Mesenteric fat pad (tissue), 1 donor: ENCODE data around the gene CCNG2. TPM values are rescaled to one million over a fixed set of nuclear protein-coding genes. Genes with fewer than 3 reads are reported as not detected.
A peak's percentile ranks its signal among the peaks of the same experiment; 100 is the strongest.

Experiments
- DNase-seq: peaks from one replicate; pipeline ENCODE4 v3.0.0-alpha.2; 2020; ENCODE audit warnings: low spot score
- total RNA-seq: library from RNA; stranded (reverse); fragmentation: NEBNext Ultra II Directional; extraction: Animal tissue kit (Norgen Biotek cat#: 25700); gene quantifications from one replicate; pipeline ENCODE4 v1.2.1, GENCODE V29; 2021
- donor health status: DM: yes; HTN: yes; CAD: no.

Gene CCNG2
- total RNA-seq, 1 donor from 2014 or later = 28.6 TPM

- no peak for DNase-seq
These were observed 10.6 kb upstream of the CCNG2 start for GRCh38 chr4:77146186-77147078.

DNA sequence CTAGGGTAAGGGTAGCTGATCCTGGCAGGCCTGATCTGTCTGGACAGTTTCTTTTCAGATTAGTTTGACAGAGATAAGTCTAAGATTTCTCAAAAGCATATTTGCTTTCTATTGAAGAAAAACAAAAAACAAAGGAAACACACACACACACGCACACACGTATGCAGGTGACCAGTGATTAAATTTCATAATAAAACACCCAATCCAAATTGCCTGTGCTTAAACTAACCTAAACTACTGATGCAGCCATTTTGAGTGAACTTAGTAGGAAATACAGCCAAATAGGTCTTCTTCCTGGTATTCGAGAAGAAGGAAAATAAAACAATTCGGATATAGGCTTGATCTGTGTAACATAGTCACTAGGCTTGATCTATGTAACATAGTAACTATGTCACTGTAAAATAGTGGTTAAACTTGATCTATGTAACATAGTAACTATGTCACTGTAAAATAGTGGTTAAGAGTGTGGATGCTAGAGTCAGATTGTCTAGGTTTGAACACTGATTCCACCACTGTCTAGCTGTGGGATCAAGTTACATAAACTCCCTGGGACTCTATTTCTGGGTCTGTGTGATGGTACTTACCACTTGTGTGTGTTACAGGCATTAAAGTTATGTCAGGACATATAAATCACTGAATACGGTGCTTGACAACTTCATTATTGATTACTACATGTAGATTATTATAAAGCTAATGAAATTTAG is 9.8 kb upstream of the CCNG2 start:
- no peak for DNase-seq

GRCh38 chr4:77148078-77148477 is 8.9 kb upstream of the CCNG2 start:
- no peak for DNase-seq

- no peak for DNase-seq
These were observed 7.2 kb upstream of the CCNG2 start for GRCh38 chr4:77149789-77150188.

- DNase-seq = no peak
These were observed 5.8 kb upstream of the CCNG2 start for GRCh38 chr4:77151241-77151640.

DNA sequence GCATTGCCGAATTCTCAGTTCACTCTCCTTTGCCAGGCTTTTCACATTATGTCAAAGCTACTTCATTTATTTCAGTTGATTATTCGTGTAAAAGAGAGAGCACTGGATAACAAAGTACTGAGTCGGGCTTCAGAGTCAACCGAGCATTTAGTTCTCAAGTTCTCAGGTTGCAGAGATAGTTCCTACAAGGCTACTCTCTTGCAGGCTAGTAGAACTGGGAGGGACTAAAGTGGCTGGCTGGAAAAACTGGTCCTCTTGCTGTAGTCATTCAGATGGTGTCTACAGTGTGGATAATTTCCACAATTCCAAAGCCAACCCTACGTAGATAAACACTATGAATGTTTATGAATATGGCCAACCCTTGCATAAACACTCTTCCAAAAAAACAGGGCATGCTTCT is 4.6 kb upstream of the CCNG2 start:
- DNase-seq = no peak

- DNase-seq = no peak
These were observed 4.0 kb upstream of the CCNG2 start for GRCh38 chr4:77153006-77153405.

DNA sequence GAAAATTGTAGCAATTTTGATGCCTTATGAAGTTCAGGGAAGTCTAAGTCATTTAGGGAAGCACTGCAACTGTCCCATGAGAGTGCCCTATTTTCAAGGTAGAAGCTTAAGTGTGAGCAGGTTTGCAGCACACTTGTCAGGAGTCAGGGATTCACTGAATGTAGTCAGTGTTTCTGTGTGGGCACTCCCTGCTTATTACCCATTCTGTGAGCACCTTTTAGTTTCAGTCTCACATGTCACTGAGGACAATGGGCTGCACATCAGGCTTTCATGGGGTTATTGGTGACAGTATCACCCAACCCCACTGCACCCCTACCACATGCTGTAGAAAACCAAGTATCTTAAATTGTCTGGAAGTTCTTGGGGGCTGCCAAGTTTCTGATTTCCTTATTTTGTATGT is 2.9 kb upstream of the CCNG2 start:
- DNase-seq = no peak

GRCh38 chr4:77154761-77155499 is 2.1 kb upstream of the CCNG2 start:
- DNase-seq = no peak

- no peak for DNase-seq
These were observed 1.2 kb upstream of the CCNG2 start for GRCh38 chr4:77155631-77156452.

GRCh38 chr4:77156533-77156911 is 485 bp upstream of the CCNG2 start:
- no peak for DNase-seq

DNA sequence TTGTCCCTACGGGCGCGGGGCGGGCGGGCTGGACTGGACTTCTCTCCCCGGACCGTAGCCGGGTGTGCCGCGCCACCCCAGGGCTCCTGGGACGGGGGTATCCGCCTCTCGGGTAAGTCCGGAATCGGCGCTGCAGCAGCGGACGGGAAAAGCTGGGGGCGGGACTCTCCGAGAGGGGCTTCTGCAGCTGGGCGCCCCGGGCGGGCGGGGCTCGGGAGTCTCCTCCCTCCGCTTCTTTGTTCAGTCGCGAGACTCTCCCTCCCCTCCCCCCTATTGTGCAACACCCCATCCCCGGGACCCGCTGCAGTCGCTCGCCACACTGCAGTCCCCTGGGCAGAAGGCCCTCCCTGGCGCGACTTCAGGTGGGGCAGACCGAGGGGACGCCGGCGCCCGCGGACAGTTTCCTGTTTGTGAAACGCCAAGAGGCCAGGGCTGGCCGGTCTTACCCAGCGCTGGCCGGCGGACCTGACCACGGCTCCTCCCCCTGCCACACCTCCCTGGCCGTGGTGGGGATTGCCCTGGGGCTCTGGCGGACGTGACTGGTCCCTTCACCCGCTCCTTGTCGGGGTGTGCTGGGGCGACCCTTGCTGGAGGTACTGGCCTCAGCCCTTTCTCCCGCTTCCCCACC is 966 bp downstream of the CCNG2 start:
- peak; percentile 95 for DNase-seq

DNA sequence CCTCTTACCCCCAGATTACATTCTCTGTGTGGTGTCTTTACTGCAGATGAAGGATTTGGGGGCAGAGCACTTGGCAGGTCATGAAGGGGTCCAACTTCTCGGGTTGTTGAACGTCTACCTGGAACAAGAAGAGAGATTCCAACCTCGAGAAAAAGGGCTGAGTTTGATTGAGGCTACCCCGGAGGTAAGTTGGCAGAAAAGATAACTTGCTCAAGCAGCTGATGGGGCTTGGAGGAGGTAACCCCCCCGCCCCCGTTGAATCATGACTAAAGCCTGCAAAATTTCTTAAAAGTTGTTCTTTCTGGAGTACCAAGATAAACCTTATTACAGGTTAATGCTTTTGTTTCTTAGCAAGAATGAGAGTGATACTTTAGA is 1.5 kb downstream of the CCNG2 start:
- DNase-seq = no peak

DNA sequence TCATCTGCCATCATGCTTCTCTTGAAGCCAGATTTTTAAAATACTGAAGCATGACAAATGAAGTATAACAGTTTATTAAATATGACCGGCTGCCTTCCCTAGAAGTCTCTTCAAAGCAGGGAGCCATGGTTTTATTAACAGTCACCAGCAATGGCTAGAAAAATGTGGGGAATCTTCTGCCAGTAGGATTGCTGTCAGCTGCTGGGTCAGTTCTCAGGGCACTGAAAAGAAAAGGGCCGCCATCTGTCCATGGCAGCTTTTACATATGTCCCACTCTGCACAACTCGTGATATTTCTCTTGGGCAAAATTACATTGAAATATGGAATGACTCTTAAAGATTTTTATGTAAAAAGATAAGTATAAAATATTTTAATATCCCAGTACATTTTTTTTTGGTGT is 2.8 kb downstream of the CCNG2 start:
- no peak for DNase-seq

GRCh38 chr4:77163641-77164040 is 6.6 kb downstream of the CCNG2 start:
- no peak for DNase-seq

GRCh38 chr4:77167173-77167572 is 10.2 kb downstream of the CCNG2 start:
- DNase-seq = no peak

GRCh38 chr4:77167866-77168265 is 10.9 kb downstream of the CCNG2 start:
- DNase-seq = no peak

- DNase-seq = no peak
These were observed 12.5 kb downstream of the CCNG2 start for GRCh38 chr4:77169481-77169880.

GRCh38 chr4:77170926-77171325 is 13.9 kb downstream of the CCNG2 start:
- DNase-seq = no peak

DNA sequence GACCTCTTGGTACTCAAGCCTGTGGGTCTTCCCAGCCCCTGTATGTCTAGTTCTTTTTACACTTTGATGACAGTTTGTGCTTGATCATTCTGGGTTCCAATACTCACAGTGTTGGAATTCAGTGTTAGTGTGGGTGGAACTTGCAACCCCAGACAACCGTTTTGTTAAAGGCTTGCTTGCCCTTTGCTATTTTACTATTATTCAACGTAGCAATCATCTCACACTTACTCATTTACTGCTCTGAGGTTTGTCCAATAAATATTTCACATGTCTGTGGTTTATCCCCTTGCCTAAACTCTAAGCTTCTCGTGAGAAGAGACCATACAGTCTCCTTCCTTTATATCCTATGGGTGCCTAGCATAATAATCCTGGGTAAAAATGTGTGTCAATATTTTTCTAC is 15.3 kb downstream of the CCNG2 start:
- no peak for DNase-seq

- DNase-seq = no peak
These were observed 17.4 kb downstream of the CCNG2 start for GRCh38 chr4:77174426-77174825.
